KBM-7 (cell line): Measurements from ENCODE around the gene DYRK3.
A peak's percentile ranks its signal among the peaks of the same experiment; 100 is the strongest.

ENCODE experiments used
- DNase-seq: peaks from one replicate; pipeline ENCODE4 v3.0.0-alpha.2; 2015
- in situ Hi-C: fragments of 300-500 bp; cut with MboI; formaldehyde crosslinking; loops from 2 replicates; pipeline ENCODE4 v1.14.3; 2020; ENCODE audit warnings: low sequenced_read_pairs, low pct_unique_long_range_greater_than_20kb, mixed read lengths

Gene DYRK3

GRCh38 chr1:206635080-206635977, at the start of gene DYRK3:
Gene DYRK3, plus strand, starts transcription at chr1:206635536. Its CDS starts 168 bp downstream, at chr1:206635704.
- in situ Hi-C loops, result no loop called here
- peak; percentile 94 for DNase-seq

GRCh38 chr1:206586501-206587445, 48.6 kb upstream of the DYRK3 start:
- in situ Hi-C loops, result loop anchor here (10.0 kb wide), 1 partner anchor 92 kb away; no protein-coding TSS in a partner anchor
- DNase-seq, result no peak

- in situ Hi-C loops, result loop anchor here (10.0 kb wide), 1 partner anchor 93 kb away; no protein-coding TSS in a partner anchor
Observed at GRCh38 chr1:206587904-206588303, 47.4 kb upstream of the DYRK3 start.

GRCh38 chr1:206588492-206588891, 46.8 kb upstream of the DYRK3 start:
- in situ Hi-C loops, result loop anchor here (10.0 kb wide), 1 partner anchor 94 kb away; no protein-coding TSS in a partner anchor
- DNase-seq, result no peak

More at GRCh38 chr1:206587904-206588303, 47.4 kb upstream of the DYRK3 start:
- DNase-seq, result no peak

GRCh38 chr1:206589206-206589605, 46.1 kb upstream of the DYRK3 start:
- DNase-seq, result no peak
- in situ Hi-C loops, result loop anchor here (10.0 kb wide), 1 partner anchor 94 kb away; no protein-coding TSS in a partner anchor

GRCh38 chr1:206590025-206590758, 45.1 kb upstream of the DYRK3 start:
- DNase-seq, result no peak
- in situ Hi-C loops, result no loop called here

- DNase-seq, result no peak
- in situ Hi-C loops, result no loop called here
Observed at GRCh38 chr1:206591226-206591625, 44.1 kb upstream of the DYRK3 start.

- in situ Hi-C loops, result no loop called here
Observed at GRCh38 chr1:206591696-206592095, 43.6 kb upstream of the DYRK3 start.

GRCh38 chr1:206593351-206593925, 41.9 kb upstream of the DYRK3 start:
- in situ Hi-C loops, result no loop called here
- no peak for DNase-seq

More at GRCh38 chr1:206591696-206592095, 43.6 kb upstream of the DYRK3 start:
- DNase-seq, result no peak

- no peak for DNase-seq
- in situ Hi-C loops, result no loop called here
Observed at GRCh38 chr1:206595581-206596318, 39.6 kb upstream of the DYRK3 start.

- in situ Hi-C loops, result no loop called here
- no peak for DNase-seq
Observed at GRCh38 chr1:206596319-206596666, 39.0 kb upstream of the DYRK3 start.

GRCh38 chr1:206600527-206600926, 34.8 kb upstream of the DYRK3 start:
- DNase-seq, result no peak
- in situ Hi-C loops, result no loop called here

- in situ Hi-C loops, result no loop called here
- no peak for DNase-seq
Observed at GRCh38 chr1:206604861-206605260, 30.5 kb upstream of the DYRK3 start.

GRCh38 chr1:206606867-206607266, 28.5 kb upstream of the DYRK3 start:
- DNase-seq, result peak; percentile 64
- in situ Hi-C loops, result no loop called here

- in situ Hi-C loops, result no loop called here
- peak; percentile 67 for DNase-seq
Observed at GRCh38 chr1:206608108-206608698, 27.1 kb upstream of the DYRK3 start.

GRCh38 chr1:206609229-206609991, 25.9 kb upstream of the DYRK3 start:
- in situ Hi-C loops, result no loop called here
- no peak for DNase-seq
